ENCODE data around the gene UVRAG.

UVRAG gene

DNA sequence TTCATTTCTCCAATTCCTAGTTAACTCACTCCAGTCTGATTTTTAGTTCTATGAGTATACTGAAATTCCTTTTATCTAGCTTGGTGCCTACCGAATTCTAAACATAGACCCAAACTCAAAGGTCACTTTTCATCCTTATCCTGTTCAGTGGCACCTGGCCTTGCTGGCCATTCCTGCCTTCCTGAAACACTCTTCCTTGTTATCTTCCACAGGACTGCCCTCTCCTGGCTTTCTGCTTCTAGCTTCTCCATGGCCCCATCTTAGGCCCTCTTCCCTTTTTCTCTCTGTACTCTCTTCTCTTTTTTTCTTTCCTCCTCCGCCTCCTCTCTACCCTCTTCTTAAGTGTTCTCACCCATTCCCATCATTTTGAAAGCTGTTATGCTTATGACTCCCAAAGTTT lies 304.0 kb downstream of the UVRAG start:
- in situ Hi-C loops (cut with MboI; ENCODE audit: low sequenced_read_pairs, unreplicated experiment): no loop called here
- DNase-seq (ENCODE audit: low spot score): no peak
- TF ChIP-seq, protein P1, sequence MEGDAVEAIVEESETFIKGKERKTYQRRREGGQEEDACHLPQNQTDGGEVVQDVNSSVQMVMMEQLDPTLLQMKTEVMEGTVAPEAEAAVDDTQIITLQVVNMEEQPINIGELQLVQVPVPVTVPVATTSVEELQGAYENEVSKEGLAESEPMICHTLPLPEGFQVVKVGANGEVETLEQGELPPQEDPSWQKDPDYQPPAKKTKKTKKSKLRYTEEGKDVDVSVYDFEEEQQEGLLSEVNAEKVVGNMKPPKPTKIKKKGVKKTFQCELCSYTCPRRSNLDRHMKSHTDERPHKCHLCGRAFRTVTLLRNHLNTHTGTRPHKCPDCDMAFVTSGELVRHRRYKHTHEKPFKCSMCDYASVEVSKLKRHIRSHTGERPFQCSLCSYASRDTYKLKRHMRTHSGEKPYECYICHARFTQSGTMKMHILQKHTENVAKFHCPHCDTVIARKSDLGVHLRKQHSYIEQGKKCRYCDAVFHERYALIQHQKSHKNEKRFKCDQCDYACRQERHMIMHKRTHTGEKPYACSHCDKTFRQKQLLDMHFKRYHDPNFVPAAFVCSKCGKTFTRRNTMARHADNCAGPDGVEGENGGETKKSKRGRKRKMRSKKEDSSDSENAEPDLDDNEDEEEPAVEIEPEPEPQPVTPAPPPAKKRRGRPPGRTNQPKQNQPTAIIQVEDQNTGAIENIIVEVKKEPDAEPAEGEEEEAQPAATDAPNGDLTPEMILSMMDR (IDR thresholded peaks at IDR 0.05; ENCODE audit: borderline replicate concordance, control extremely low read depth, extremely low read depth, insufficient read depth, missing control alignments): no peak

DNA sequence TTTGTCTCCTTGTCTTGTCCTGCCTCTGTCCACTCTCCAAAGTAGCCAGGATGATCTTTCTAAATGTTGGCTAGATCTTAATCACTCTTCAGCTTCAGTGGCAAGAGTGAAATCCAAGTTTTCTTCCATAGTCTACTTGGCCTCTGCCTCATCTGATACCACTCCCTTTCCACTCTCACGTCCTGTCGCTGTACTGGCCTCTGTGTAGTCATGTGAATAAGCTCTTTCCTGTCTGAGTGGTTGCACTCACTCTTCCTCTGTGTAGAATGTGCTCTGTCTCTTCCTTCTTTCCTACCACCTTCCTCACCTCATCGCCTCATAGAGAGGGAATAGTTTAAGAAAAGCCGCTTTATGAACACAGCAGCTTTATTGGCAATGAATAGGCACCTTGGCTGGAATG lies 304.8 kb downstream of the UVRAG start:
- TF ChIP-seq, protein P1 (IDR thresholded peaks at IDR 0.05; ENCODE audit: borderline replicate concordance, control extremely low read depth, extremely low read depth, insufficient read depth, missing control alignments): no peak
- in situ Hi-C loops (cut with MboI; ENCODE audit: low sequenced_read_pairs, unreplicated experiment): no loop called here
- DNase-seq (ENCODE audit: low spot score): no peak

DNA sequence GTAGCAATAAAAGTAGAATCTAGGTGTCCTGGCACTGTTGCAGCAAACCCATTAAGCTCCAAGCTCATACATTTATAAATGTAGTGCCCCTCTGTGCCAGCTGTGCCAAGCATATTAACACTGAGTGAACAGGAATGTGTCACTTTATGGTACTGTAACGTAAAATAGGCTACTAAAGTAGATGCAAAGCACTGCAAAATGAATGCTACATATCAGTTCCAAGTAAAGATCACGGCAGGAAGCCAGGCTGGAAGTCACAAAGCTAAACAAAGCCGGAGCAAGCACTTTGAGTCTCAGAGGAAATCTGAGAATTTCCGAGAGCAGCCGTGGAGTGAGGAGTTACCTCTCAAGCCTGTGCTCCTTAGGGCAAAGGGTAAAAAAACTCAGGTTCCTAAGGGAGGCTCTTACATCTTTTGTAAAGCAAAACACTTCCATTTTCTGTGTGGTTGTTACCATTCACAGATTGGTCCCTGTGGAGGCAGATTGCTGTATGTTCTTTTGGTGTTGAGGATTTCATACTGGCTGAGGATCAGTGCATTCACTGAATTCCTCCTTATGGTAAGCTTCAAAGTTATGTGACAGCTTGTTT lies 305.6 kb downstream of the UVRAG start:
- in situ Hi-C loops (cut with MboI; ENCODE audit: low sequenced_read_pairs, unreplicated experiment): no loop called here
- TF ChIP-seq, protein P1 (IDR thresholded peaks at IDR 0.05; ENCODE audit: borderline replicate concordance, control extremely low read depth, extremely low read depth, insufficient read depth, missing control alignments): no peak
- DNase-seq (ENCODE audit: low spot score): no peak

DNA sequence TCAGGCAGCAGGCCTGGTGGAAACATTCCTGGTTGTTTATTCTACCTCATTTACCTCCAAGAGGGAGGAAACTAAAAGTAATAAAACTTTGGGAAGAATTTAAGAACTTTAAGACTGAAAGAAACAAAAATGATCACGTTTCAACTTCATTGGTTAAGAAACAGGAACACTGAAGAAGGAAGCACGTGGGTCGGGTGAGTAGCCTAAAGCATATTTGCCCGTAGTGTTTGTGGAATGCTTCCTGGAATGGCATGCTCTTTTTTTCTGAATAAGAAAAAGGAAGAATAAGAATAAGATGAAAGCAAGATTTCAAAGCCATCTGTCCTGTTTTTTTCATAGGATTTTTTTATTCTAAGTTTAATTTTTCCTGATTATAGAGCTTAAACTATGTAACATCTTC lies 308.2 kb downstream of the UVRAG start:
- in situ Hi-C loops (cut with MboI; ENCODE audit: low sequenced_read_pairs, unreplicated experiment): no loop called here
- DNase-seq (ENCODE audit: low spot score): no peak
- TF ChIP-seq, protein P1 (IDR thresholded peaks at IDR 0.05; ENCODE audit: borderline replicate concordance, control extremely low read depth, extremely low read depth, insufficient read depth, missing control alignments): no peak

DNA sequence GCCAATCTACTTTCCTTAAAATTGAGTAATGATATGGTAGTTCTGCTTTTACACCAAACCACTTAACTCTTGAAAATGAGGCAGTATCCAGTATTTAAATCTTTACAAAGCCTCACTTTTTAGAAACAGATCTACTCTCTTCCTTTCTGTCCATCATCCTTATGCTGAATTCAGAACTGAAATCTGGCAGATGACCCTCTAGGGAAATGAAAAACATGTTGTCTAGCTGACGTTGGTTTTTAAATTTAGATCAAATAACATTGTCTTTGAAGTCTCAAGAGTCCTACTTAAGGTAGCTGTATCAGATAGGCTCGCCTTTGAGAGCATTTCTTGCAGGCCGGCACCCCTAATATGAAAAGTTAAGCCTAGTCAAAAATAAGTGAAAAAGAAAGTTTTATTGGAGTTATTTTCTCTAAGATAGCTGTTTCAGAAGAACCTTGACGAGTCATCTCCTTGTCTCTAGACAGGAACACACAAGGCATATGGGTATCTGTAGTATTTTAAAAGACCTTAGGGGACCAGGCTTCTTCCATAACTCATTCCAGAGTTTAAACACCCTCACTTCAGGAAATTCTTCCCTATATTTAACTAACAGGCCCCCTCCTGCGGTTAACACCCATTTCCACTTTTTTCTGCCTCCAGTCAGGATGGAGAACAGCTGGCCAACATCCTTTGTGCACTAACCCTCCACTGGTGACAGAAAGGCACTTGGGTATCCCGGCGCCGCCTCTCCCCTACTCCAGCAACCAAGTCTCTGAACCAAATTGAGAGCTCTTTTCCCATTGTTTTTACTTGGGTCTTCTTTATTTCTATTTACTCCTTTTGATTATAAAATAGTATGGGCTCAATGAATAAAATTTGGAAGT lies 310.1 kb downstream of the UVRAG start:
- in situ Hi-C loops (cut with MboI; ENCODE audit: low sequenced_read_pairs, unreplicated experiment): loop anchor here (25.0 kb wide), 1 partner anchor 413 kb away; the partner anchor contains the start of gene MOGAT2
- DNase-seq (ENCODE audit: low spot score): peak; percentile 53
- TF ChIP-seq, protein P1 (IDR thresholded peaks at IDR 0.05; ENCODE audit: borderline replicate concordance, control extremely low read depth, extremely low read depth, insufficient read depth, missing control alignments): no peak

DNA sequence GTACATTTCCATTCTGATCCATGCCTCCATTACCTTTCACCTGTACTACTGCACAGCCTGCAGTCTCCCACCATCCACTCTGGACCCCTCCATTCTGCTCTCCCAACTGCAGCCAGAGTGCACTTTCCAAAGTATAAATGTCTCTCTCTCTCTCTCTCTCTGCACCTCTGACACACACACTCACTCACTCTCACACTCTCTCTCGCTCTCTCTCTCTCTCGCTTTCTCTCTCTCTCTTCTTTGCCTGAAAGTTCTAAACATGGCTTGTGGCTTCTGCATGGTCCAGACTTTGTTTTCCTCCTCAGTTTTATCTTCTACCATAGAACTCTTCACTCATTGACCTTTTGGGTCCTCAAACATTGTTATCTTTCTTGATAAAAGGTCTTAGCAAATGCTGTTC lies 314.7 kb downstream of the UVRAG start:
- in situ Hi-C loops (cut with MboI; ENCODE audit: low sequenced_read_pairs, unreplicated experiment): loop anchor here (25.0 kb wide), 1 partner anchor 417 kb away; the partner anchor contains the start of gene MOGAT2

More for the DNA sequence above, 314.7 kb downstream of the UVRAG start:
- TF ChIP-seq, protein P1 (IDR thresholded peaks at IDR 0.05; ENCODE audit: borderline replicate concordance, control extremely low read depth, extremely low read depth, insufficient read depth, missing control alignments): no peak
- no peak for DNase-seq (ENCODE audit: low spot score)
